ENCODE results near the gene CD4.

Gene CD4

GRCh38 chr12:6816598-6816997 lies 27.3 kb downstream of the CD4 start:
- DNase-seq (ENCODE audit: low read depth) = no peak
- no peak for TF ChIP-seq CTCF (IDR thresholded peaks at IDR 0.05; ENCODE audit: insufficient read depth, low read depth, low read length, missing control alignments)
- H3K4me3 ChIP-seq (ENCODE audit: low read length) = no peak overlapping the region

GRCh38 chr12:6817098-6817497 lies 27.8 kb downstream of the CD4 start:
- DNase-seq (ENCODE audit: low read depth) = no peak
- H3K4me3 ChIP-seq (ENCODE audit: low read length) = no peak overlapping the region
- no peak for TF ChIP-seq CTCF (IDR thresholded peaks at IDR 0.05; ENCODE audit: insufficient read depth, low read depth, low read length, missing control alignments)

- no peak for TF ChIP-seq CTCF (IDR thresholded peaks at IDR 0.05; ENCODE audit: insufficient read depth, low read depth, low read length, missing control alignments)
- no peak for DNase-seq (ENCODE audit: low read depth)
- H3K4me3 ChIP-seq (ENCODE audit: low read length) = no peak overlapping the region
These were observed 28.4 kb downstream of the CD4 start for GRCh38 chr12:6817662-6818157.

- H3K4me3 ChIP-seq (ENCODE audit: low read length) = no peak overlapping the region
- no peak for DNase-seq (ENCODE audit: low read depth)
- no peak for TF ChIP-seq CTCF (IDR thresholded peaks at IDR 0.05; ENCODE audit: insufficient read depth, low read depth, low read length, missing control alignments)
These were observed 28.9 kb downstream of the CD4 start for GRCh38 chr12:6818222-6818621.

GRCh38 chr12:6818645-6819044 lies 29.3 kb downstream of the CD4 start:
- TF ChIP-seq CTCF (IDR thresholded peaks at IDR 0.05; ENCODE audit: insufficient read depth, low read depth, low read length, missing control alignments) = no peak
- DNase-seq (ENCODE audit: low read depth) = no peak
- H3K4me3 ChIP-seq (ENCODE audit: low read length) = no peak overlapping the region

GRCh38 chr12:6819106-6820030 lies 30.0 kb downstream of the CD4 start:
- TF ChIP-seq CTCF (IDR thresholded peaks at IDR 0.05; ENCODE audit: insufficient read depth, low read depth, low read length, missing control alignments) = no peak
- no peak for DNase-seq (ENCODE audit: low read depth)

More at GRCh38 chr12:6819106-6820030, 30.0 kb downstream of the CD4 start:
- H3K4me3 ChIP-seq (ENCODE audit: low read length) = no peak overlapping the region
